ENCODE measurements around the gene MRGPRD.

Gene MRGPRD

GRCh38 chr11:68980776-68981065 lies at the start of gene MRGPRD:
TSS of gene MRGPRD (minus strand) at chr11:68980986. CDS start at chr11:68980986, 0 bp downstream.
- DNase-seq (ENCODE audit: low read depth) = no peak
- H3K4me3 ChIP-seq (ENCODE audit: low read depth, low read length) = no peak within 1 kb of the TSS
- TF ChIP-seq CTCF (IDR thresholded peaks at IDR 0.05; ENCODE audit: low read depth, low read length, missing control alignments) = no peak

- no peak for TF ChIP-seq CTCF (IDR thresholded peaks at IDR 0.05; ENCODE audit: low read depth, low read length, missing control alignments)
Measured at GRCh38 chr11:69030301-69030700, 49.5 kb upstream of the MRGPRD start.

GRCh38 chr11:69027704-69028372 lies 47.1 kb upstream of the MRGPRD start:
- H3K4me3 ChIP-seq (ENCODE audit: low read depth, low read length) = no peak overlapping the region
- DNase-seq (ENCODE audit: low read depth) = no peak
- no peak for TF ChIP-seq CTCF (IDR thresholded peaks at IDR 0.05; ENCODE audit: low read depth, low read length, missing control alignments)

More at GRCh38 chr11:69030301-69030700, 49.5 kb upstream of the MRGPRD start:
- no peak overlapping the region for H3K4me3 ChIP-seq (ENCODE audit: low read depth, low read length)
- DNase-seq (ENCODE audit: low read depth) = no peak

GRCh38 chr11:69024509-69024908 lies 43.7 kb upstream of the MRGPRD start:
- no peak overlapping the region for H3K4me3 ChIP-seq (ENCODE audit: low read depth, low read length)
- DNase-seq (ENCODE audit: low read depth) = no peak
- no peak for TF ChIP-seq CTCF (IDR thresholded peaks at IDR 0.05; ENCODE audit: low read depth, low read length, missing control alignments)

- TF ChIP-seq CTCF (IDR thresholded peaks at IDR 0.05; ENCODE audit: low read depth, low read length, missing control alignments) = no peak
- no peak overlapping the region for H3K4me3 ChIP-seq (ENCODE audit: low read depth, low read length)
- no peak for DNase-seq (ENCODE audit: low read depth)
Measured at GRCh38 chr11:69022260-69022659, 41.5 kb upstream of the MRGPRD start.

GRCh38 chr11:69018924-69019323 lies 38.1 kb upstream of the MRGPRD start:
- TF ChIP-seq CTCF (IDR thresholded peaks at IDR 0.05; ENCODE audit: low read depth, low read length, missing control alignments) = no peak
- DNase-seq (ENCODE audit: low read depth) = no peak
- no peak overlapping the region for H3K4me3 ChIP-seq (ENCODE audit: low read depth, low read length)

- TF ChIP-seq CTCF (IDR thresholded peaks at IDR 0.05; ENCODE audit: low read depth, low read length, missing control alignments) = no peak
- H3K4me3 ChIP-seq (ENCODE audit: low read depth, low read length) = no peak overlapping the region
- DNase-seq (ENCODE audit: low read depth) = no peak
Measured at GRCh38 chr11:69017951-69018350, 37.2 kb upstream of the MRGPRD start.
